Subcutaneous adipose tissue (tissue), 4 donors: ENCODE measurements around the gene NOX1. TPM values are rescaled to one million over a fixed set of nuclear protein-coding genes. Genes with fewer than 3 reads are reported as not detected.

ENCODE experiments used
- CTCF ChIP-seq: fragments of 450-650 bp; IDR thresholded peaks from one replicate; pipeline ENCODE4 v1.5.1; 2016; ENCODE audit warnings: low read depth, mild to moderate bottlenecking, control low read depth, antibody characterized with exemption, moderate library complexity
- total RNA-seq, 4 donors: library from RNA; depleted of rRNA; stranded (reverse); fragments of >200 nt; gene quantifications; one replicate each; pipeline ENCODE4 v1.1.0, GENCODE V29; 2016

NOX1 gene
- total RNA-seq, 4 donors from 2014 or later, result not detected

GRCh38 chrX:100852810-100853209 lies 21.3 kb downstream of the NOX1 start:
- no peak for TF ChIP-seq CTCF

- TF ChIP-seq CTCF, result no peak
Measured at GRCh38 chrX:100850317-100850716, 23.8 kb downstream of the NOX1 start.

GRCh38 chrX:100831219-100831946 lies 42.8 kb downstream of the NOX1 start:
- no peak for TF ChIP-seq CTCF

- TF ChIP-seq CTCF, result no peak
Measured at GRCh38 chrX:100830547-100830946, 43.6 kb downstream of the NOX1 start.

- no peak for TF ChIP-seq CTCF
Measured at GRCh38 chrX:100830143-100830542, 44.0 kb downstream of the NOX1 start.

GRCh38 chrX:100829730-100830129 lies 44.4 kb downstream of the NOX1 start:
- TF ChIP-seq CTCF, result no peak

GRCh38 chrX:100819837-100820666 lies 54.1 kb downstream of the NOX1 start, which contains the start of gene CSTF2:
TSS of gene CSTF2 (plus strand) at chrX:100820391. CDS start at chrX:100820417, 26 bp downstream.
- TF ChIP-seq CTCF, result no peak
